ENCODE results near the gene CYGB. TPM values are rescaled to one million over a fixed set of nuclear protein-coding genes. Genes with fewer than 3 reads are reported as not detected.

The CYGB gene
- total and polyA plus RNA-seq, 2 of the 13 experiments (the other 11 are each of a cell fraction or from before 2014, with no cell fraction given) = 18.9 to 27.1 TPM

DNA sequence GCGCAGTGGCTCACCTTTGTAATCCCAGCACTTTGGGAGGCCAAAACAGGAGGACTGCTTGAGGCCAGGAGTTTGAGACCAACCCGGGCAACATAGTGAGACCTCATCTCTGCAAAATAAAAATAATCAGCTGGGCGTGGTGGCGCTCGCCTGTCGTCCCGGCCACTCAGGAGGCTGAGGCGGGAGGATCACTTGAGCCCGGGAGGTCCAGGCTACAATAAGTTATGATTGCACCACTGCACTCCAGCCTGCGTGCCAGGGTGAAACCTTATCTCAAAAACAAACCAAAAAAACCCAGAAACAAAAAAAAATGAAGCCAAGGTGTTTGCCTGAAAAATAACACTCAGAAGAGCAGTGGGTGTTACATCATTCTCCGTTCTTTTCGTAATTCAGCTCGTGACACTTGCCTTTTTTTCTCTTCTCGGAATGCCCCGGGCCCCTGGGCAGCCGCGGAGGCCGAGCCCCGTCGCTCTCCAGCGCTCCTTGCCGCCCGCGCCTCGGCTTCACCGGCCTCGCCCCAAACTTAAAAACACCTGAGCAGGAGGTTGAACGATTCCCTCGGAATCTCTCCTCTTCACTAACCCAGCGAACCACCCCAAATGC is 19.4 kb upstream of the CYGB start (continued):
- TF ChIP-seq AFF4 (CRISPR knock-in tag; IDR thresholded peaks at IDR 0.05) (0 out of 2 replicates have a peak, but pooled peaks have one; percentile 32), NONO (IDR thresholded peaks at IDR 0.05) (no peak), NONO (CRISPR knock-in tag; conservative IDR thresholded peaks at IDR 0.05) (no peak), MXD4 (CRISPR knock-in tag; IDR thresholded peaks at IDR 0.05) (no peak), ZNF335 (CRISPR knock-in tag; IDR thresholded peaks at IDR 0.05) (no peak), CSRNP1 (CRISPR knock-in tag; IDR thresholded peaks at IDR 0.05) (0 out of 2 replicates have a peak, but pooled peaks have one; percentile 29), SIX1 (CRISPR knock-in tag; IDR thresholded peaks at IDR 0.05; ENCODE audit: borderline replicate concordance) (no peak), NFATC3 (CRISPR knock-in tag; IDR thresholded peaks at IDR 0.05) (no peak), ASH2L (IDR thresholded peaks at IDR 0.05; ENCODE audit: insufficient read length, low read depth, low read length) (no peak), ZNF350 (CRISPR knock-in tag; IDR thresholded peaks at IDR 0.05; ENCODE audit: borderline replicate concordance, low read depth) (no peak), ZBTB42 (CRISPR knock-in tag; IDR thresholded peaks at IDR 0.05) (0 out of 2 replicates have a peak, but pooled peaks have one; percentile 24), SRSF4 (IDR thresholded peaks at IDR 0.05; ENCODE audit: low read depth, low read length, poor library complexity, severe bottlenecking) (no peak), HIVEP1 (CRISPR knock-in tag; IDR thresholded peaks at IDR 0.05) (0 out of 2 replicates have a peak, but pooled peaks have one; percentile 7), ZNF614 (CRISPR knock-in tag; IDR thresholded peaks at IDR 0.05; ENCODE audit: borderline replicate concordance) (no peak), CBX1 (IDR thresholded peaks at IDR 0.05; ENCODE audit: low read depth) (no peak), TBX2 (CRISPR knock-in tag; IDR thresholded peaks at IDR 0.05; ENCODE audit: borderline replicate concordance) (no peak), ZNF790 (CRISPR knock-in tag; IDR thresholded peaks at IDR 0.05; ENCODE audit: borderline replicate concordance) (no peak; the same call in 1 of the 2 replicates)
- TF ChIP-seq, protein P1, sequence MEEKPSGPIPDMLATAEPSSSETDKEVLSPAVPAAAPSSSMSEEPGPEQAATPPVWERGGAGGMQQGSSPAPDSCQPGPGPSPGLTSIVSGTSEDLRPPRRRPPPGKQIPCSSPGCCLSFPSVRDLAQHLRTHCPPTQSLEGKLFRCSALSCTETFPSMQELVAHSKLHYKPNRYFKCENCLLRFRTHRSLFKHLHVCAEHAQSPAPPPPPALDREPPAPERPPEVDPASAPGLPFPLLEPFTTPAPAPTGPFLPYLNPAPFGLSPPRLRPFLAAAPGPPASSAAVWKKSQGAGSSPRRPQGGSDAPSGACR (CRISPR knock-in tag; IDR thresholded peaks at IDR 0.05) = no peak
- TF ChIP-seq, protein P2, sequence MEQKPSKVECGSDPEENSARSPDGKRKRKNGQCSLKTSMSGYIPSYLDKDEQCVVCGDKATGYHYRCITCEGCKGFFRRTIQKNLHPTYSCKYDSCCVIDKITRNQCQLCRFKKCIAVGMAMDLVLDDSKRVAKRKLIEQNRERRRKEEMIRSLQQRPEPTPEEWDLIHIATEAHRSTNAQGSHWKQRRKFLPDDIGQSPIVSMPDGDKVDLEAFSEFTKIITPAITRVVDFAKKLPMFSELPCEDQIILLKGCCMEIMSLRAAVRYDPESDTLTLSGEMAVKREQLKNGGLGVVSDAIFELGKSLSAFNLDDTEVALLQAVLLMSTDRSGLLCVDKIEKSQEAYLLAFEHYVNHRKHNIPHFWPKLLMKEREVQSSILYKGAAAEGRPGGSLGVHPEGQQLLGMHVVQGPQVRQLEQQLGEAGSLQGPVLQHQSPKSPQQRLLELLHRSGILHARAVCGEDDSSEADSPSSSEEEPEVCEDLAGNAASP (CRISPR knock-in tag; IDR thresholded peaks at IDR 0.05; ENCODE audit: borderline replicate concordance) = peak; percentile 62; the same call in 1 of the 2 replicates
- TF ChIP-seq, protein P3, sequence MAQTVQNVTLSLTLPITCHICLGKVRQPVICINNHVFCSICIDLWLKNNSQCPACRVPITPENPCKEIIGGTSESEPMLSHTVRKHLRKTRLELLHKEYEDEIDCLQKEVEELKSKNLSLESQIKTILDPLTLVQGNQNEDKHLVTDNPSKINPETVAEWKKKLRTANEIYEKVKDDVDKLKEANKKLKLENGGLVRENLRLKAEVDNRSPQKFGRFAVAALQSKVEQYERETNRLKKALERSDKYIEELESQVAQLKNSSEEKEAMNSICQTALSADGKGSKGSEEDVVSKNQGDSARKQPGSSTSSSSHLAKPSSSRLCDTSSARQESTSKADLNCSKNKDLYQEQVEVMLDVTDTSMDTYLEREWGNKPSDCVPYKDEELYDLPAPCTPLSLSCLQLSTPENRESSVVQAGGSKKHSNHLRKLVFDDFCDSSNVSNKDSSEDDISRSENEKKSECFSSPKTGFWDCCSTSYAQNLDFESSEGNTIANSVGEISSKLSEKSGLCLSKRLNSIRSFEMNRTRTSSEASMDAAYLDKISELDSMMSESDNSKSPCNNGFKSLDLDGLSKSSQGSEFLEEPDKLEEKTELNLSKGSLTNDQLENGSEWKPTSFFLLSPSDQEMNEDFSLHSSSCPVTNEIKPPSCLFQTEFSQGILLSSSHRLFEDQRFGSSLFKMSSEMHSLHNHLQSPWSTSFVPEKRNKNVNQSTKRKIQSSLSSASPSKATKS (CRISPR knock-in tag; IDR thresholded peaks at IDR 0.05) = no peak
